ENCODE measurements around the gene GAS2L1.

DNA sequence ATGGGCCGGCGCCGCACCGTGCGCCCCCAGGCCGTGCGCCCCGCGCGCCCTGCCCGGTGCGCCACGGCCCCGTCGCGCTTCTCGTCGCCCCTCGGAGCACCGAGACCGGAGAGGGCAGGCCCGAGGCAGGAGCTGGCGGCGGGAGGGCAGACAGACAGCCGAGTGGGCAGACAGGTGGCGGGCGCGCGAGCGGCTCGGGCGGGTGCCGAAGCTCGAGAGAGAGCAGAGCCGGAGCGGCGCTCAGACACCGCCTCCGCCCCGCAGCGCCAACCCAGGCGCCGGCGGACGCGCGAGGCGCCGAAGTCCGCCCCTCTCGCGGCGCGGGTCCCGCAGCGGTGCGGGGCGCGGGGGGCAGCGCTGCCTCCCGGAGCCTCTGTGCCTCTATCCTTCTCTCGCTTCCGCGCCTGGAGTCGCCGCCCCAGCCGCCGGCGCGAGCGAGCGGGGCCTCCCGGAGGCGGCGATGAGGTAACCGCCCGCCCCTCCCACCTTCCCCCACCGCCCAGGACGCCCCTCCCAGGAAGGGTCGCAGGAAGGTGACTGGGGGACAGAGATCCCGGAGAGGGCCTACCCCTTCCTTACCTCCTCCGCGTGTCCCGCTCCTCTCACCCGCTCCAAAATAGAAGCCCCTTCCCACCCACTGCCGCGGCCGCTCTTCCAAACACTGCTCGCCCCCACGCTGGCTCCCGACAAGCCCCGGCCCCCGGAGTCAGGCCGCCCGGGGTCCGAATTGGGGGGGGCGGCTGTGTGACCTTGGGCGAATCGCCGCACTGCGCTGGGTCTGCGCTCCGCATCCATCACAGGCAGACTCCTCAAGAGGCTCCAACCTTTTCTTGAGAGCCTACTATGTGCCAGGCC lies 9.1 kb downstream of the GAS2L1 start, which contains the start of gene RASL10A:
- TF ChIP-seq POLR2AphosphoS5 (IDR thresholded peaks at IDR 0.05; ENCODE audit: low read depth, low read length) (no peak), TAF1 (IDR thresholded peaks at IDR 0.05; ENCODE audit: borderline replicate concordance, insufficient read depth, low read length) (no peak)
